Stimulated activated naive CD4-positive, alpha-beta T cell treated with Interleukin-2 at 50 U/mL for 16 hours (primary cell): ENCODE results near the gene NR3C2.
"Not testable (repeated sequence)": the region's sequence is repeated elsewhere in the genome, so short reads cannot be mapped to it uniquely, and the experiment has no call there.

Experiments used
- DNase-seq: peaks from one replicate; lab custom pipeline; 2025; lab: John Stamatoyannopoulos, UW

Gene NR3C2

GRCh38 chr4:148216866-148217814, 225.1 kb downstream of the NR3C2 start:
- DNase-seq, result no peak

GRCh38 chr4:148216321-148216720, 225.9 kb downstream of the NR3C2 start:
- DNase-seq, result no peak

- DNase-seq, result no peak
These were observed 227.0 kb downstream of the NR3C2 start for GRCh38 chr4:148215202-148215601.

GRCh38 chr4:148214529-148215166, 227.6 kb downstream of the NR3C2 start:
- DNase-seq, result no peak

- DNase-seq, result no peak
These were observed 230.7 kb downstream of the NR3C2 start for GRCh38 chr4:148211533-148211932.

GRCh38 chr4:148210661-148211060, 231.6 kb downstream of the NR3C2 start:
- DNase-seq, result no peak

GRCh38 chr4:148207068-148207467, 235.1 kb downstream of the NR3C2 start:
- no peak for DNase-seq

- no peak for DNase-seq
These were observed 236.7 kb downstream of the NR3C2 start for GRCh38 chr4:148205476-148205875.

- no peak for DNase-seq
These were observed 237.3 kb downstream of the NR3C2 start for GRCh38 chr4:148204892-148205291.

GRCh38 chr4:148204171-148204570, 238.0 kb downstream of the NR3C2 start:
- no peak for DNase-seq

- no peak for DNase-seq
These were observed 238.9 kb downstream of the NR3C2 start for GRCh38 chr4:148203056-148203898.

GRCh38 chr4:148200960-148201359, 241.3 kb downstream of the NR3C2 start:
- DNase-seq, result no peak

- no peak for DNase-seq
These were observed 246.1 kb downstream of the NR3C2 start for GRCh38 chr4:148196164-148196563.

- no peak for DNase-seq
These were observed 249.7 kb downstream of the NR3C2 start for GRCh38 chr4:148192526-148192925.

GRCh38 chr4:148187454-148188222, 254.6 kb downstream of the NR3C2 start:
- not testable (repeated sequence) for DNase-seq

- DNase-seq, result no peak
These were observed 257.3 kb downstream of the NR3C2 start for GRCh38 chr4:148184922-148185321.

GRCh38 chr4:148182230-148182911, 259.8 kb downstream of the NR3C2 start:
- DNase-seq, result no peak

GRCh38 chr4:148173397-148174017, 268.7 kb downstream of the NR3C2 start:
- no peak for DNase-seq

- DNase-seq, result no peak
These were observed 270.6 kb downstream of the NR3C2 start for GRCh38 chr4:148171596-148171995.
